EL (cell line): Measurements from ENCODE around the gene MAP2K4.
"Not testable (repeated sequence)": the region's sequence is repeated elsewhere in the genome, so short reads cannot be mapped to it uniquely, and the experiment has no call there.

Experiments
- DNase-seq: peaks from one replicate; pipeline ENCODE4 v3.0.0-alpha.2; 2016

Gene MAP2K4

DNA sequence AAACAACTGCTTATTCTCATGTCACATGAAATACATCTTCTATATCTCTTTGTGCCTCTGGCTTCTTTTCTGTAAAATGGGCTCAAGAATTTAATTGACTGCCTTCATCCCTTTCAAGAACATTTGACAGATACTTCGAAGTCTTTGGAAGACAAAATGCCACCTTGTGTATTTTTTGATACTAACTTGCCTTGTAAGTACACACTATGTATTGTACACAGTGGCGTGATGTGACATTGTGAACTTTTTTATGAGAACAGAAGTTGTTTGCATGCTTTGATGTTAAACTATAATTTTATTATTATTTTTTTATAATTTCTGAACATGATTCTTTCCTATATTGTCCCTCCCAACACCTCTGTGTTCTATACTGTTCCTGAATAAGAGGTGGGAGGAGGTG, 73.7 kb downstream of the MAP2K4 start:
- DNase-seq: no peak

DNA sequence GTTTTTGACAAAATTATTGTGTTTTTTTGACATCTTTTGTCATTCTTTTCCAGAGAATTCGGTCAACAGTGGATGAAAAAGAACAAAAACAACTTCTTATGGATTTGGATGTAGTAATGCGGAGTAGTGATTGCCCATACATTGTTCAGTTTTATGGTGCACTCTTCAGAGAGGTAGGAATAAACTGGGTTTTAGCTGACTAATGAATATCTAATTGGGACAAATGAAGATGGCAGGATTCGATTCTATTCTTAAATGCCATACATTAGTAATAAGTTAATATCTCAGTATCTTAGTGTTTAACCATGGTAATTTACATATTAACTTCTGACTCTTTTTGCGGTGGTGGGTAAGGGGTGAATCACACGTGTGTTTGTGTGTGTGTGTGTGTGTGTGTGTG, 74.8 kb downstream of the MAP2K4 start:
- no peak for DNase-seq

DNA sequence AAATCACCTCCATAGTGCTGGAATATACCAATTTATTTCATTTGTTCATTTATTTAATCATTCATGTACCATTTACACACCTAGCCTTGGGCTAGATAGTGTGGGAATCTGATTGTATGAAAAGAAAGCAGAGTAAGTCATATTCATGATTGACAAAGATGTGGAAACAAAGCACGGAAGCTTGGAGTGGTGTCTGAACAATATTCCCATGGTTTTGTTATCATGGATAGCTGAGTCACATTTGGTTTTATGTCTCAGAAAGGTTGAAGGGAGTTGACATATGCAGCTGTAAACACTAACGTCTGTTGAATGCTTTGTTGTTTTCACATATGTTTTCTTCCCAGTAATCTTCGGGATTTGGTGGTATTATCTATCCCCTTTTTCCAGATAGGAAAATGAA, 76.6 kb downstream of the MAP2K4 start:
- DNase-seq: no peak

DNA sequence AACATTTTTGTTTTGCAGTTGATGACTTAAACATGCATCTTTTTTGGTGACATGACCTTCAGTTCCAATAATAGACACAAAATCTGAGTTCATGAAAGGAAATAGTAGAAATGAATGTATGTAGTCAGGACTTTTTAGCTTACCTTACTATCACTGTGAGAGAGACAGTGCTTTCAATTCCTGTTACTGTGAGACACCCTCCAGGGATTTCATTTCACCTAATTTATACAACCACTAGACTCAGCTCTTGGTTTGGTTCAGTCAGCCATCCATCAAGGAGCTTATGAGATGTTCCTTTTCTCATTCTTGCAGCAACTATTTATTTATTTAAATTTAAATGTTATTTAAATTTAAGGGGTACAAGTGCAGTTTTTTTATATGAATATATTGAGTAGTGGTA, 77.9 kb downstream of the MAP2K4 start:
- DNase-seq: no peak

DNA sequence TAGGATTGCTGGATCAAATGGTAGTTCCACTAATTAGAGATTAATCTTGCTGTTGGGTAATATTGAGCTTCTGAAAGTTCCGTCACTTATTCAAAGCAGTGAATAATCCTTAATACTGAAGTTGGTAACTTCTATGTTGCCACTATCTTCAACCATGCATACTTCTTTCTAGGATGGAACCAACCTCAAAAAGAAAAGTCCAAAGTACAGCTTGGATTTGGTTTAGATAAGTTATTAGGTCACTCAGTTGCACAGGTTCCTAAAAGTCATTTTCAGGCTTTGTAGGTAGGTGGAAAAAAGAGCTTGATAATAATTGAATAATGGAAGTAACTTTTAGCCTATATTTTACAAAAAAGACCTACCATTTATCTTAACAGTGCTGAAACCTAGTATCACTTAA, 78.7 kb downstream of the MAP2K4 start:
- no peak for DNase-seq

DNA sequence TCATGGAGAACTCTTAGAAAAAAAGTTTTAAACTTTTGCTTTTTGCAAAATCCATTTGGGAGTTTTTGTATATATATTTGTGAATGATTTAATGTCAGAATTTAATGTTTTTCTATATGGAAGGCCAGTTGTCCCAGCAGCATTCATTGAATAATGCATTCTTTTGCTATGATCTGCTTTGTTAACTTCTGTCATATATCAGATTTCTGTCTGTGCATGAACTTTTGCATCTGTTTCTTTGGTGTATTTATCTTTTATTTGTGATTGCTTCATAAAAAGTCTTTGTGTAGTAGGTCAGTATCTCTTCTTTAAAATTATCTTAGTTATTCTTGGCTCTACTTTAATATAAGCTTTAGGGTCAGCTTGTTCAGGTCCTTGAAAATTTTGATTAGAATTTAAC, 84.2 kb downstream of the MAP2K4 start:
- no peak for DNase-seq

DNA sequence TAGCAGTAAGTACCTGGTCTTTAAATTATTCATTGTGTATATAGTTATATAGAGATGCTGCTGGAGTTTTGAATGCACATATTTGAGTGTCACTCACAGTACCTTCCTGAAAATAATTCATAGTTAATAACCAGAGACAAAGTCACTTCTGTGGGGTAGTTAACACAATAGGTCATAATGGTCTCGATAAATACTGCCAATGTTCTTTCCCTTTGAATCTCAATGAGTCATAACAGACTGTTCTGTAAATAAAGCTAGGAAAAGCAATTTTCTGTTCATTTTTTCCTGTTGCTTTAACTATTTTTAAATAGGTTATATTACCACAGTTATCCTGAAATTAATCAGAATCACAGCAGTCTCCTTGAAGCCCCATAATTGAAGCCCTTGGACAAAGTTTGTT, 87.2 kb downstream of the MAP2K4 start:
- DNase-seq: peak; percentile 5

DNA sequence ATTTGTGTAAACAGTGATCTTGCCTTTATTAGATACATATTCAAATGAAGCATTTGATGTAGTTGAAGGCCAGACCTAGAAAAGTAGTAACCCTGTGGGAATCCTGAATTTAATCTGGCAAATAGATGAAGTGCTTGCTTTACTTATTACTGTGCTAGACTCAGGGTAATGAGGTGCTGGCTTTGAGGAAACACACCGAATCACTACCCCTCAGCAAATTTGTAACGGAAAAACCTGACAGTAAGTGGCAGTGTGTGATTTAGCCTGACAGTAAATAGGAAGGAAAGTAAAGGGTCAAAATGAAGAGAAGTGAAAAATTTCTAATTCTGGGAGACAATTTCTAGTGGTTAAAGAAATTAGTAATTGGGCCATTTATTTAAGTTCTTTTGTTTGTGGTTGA, 90.2 kb downstream of the MAP2K4 start:
- DNase-seq: no peak

DNA sequence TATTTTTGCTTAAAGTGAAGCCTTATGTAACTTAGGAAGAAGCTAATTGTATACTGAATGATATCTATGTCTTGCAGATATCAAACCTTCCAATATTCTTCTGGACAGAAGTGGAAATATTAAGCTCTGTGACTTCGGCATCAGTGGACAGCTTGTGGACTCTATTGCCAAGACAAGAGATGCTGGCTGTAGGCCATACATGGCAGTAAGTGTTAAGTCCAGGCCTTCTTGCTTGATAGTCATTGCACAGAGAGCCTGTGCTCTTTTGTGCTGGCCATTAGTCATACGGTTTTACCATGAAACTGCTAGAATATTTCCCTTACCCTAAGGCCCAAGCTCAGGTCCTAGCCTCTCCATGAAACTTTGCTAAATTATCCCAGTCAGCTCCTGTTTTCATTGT, 92.5 kb downstream of the MAP2K4 start:
- no peak for DNase-seq

DNA sequence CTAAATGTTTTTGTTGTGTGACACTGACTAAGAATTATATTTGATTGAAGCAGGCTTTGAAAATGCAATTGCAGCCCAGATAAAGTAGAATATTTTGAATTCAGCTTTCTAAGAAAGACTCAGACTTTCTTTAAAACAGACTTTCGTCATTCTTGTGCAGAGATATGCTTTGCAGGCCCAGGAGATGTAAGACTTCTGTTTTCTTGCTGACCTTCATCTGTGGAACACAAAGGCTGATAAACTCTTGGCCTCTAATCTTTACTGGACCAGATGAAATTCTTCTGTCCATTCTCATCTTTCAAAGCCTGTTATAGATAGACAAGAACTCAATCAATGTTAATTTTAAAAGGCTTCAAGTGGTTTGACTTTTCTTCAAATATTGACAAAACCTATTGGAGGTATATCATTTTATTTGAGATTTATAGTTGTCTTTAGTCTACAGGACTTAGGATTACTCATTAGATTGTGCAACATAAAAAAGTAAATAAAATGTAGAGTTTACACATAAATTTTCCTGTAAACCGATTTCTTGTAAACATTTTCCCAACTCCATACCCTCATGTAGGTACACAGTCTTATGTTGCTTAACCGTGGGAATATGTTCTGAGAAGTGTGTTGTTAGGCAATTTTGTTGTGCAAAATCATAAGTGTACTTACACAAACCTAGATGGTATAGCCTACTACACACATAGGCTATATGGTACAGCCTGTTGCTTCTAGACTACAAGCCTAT, 94.2 kb downstream of the MAP2K4 start:
- no peak for DNase-seq

DNA sequence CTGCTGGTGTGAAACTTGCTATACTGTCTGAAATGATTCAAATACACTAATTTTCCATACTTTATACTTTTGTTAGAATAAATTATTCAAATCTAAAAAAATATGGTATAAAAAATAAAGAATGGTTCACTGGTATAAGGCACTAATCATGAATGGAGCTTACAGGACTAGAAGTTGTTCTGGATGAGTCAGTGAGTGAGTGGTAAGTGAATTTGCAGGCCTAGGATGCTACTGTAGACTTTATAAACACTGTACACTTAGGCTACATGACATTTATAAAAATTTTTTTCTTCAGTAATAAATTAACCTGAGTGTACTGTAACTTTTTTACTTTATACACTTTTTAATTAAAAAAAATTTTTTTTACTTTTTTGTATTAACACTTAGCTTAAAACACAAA, 95.5 kb downstream of the MAP2K4 start:
- DNase-seq: no peak

DNA sequence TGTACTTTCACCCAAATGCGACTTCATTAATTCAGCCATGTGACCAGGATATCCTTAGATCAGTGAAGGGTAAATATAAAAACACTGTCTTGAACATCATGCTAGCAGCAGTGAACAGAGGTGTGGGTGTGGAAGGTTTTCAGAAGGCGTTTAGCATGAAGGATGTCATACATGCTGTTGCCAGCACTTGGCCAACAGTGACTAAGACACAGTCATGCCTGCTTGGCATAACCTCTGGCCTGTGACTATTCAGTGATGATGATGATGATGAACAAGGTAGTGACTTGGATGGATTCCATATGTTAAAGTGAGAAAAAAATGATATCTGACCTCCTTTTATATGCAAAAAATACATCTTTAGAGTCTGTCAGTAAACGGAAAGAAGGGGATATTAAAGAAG, 97.9 kb downstream of the MAP2K4 start:
- peak; percentile 7 for DNase-seq

DNA sequence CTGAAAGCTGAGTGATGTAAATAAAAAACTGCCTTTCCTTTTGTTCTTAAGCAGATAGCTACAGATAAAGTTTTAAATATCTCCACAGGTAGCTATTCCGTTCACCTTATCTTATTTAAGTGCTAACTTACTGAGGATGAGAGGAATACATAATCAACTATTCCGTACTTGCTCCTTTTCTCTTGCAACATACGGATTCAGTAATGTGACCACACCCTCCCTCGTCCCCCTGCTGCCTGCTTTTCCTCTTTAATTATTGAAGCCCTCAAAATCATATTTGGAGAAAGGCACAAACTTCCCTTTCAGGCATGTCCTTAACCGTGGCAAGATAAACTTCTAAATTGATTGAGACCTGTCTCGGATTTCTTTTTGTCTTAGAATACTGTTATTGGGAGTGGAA, 101.4 kb downstream of the MAP2K4 start:
- no peak for DNase-seq

DNA sequence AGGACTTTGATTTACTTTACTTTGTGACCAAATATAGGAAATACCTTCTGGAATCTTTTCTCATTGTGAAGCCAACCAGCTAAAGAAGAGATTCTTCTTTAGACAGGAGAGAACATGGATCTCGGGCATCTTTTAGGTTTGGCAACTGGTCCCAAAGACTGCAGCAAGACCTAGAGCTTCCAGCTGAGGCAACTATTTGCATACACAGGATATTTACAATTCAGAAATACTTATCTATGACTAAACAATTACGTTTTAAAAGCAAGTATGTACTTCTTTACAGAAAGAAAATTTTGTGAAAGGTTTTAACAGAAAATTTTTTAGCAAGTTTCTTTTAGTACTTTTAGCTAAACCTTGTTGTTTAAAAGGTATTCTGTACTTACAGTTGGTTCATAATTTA, 106.5 kb downstream of the MAP2K4 start:
- no peak for DNase-seq

DNA sequence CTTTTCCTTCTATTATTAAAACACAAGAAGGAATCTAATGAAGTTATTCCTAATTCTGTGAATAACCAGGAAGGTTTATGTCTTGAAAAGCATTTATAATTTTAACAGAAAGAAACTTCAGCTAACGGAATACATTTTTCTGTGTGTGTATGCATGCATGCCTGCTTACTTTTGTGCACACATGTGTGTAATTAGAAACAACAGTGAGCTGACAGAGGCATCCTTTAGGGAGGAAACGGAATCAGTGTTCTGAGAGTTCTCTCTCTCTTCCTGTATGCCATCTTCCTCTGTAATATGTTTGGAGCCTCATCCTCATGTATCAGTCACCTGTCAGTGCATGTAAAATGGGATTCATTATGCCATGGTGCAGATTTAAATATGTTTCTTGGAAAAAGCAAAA, 107.0 kb downstream of the MAP2K4 start:
- no peak for DNase-seq

DNA sequence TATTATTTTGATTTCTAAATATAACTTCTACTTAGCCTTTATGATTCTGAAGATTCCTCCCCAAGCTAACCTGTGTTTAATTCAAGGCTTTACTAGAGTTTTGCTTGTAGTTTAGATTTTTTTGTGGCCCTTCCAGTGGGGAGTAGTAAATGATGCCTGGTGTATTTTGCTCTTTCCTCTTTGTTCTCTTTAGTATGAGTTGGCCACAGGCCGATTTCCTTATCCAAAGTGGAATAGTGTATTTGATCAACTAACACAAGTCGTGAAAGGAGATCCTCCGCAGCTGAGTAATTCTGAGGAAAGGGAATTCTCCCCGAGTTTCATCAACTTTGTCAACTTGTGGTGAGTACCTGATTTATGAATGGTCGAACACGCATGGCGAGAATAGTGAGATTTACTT, 108.3 kb downstream of the MAP2K4 start:
- no peak for DNase-seq

DNA sequence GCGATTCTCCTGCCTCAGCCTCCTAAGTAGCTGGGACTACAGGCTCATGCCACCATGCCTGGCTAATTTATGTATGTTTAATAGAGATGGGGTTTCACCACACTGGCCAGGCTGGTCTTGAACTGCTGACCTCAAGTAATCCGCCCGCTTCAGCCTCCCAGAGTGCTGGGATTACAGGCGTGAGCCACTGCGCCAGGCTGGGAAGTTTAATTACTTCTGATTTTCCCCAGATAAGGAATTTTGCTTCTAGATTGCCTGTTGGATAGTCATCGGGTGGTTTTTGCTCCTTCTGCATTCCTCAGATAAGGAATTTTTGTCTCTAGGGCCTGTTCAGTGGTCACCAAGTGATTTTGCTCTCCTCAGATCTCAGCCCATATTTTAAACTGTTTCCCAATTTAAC, 112.5 kb downstream of the MAP2K4 start:
- DNase-seq: peak; percentile 64

DNA sequence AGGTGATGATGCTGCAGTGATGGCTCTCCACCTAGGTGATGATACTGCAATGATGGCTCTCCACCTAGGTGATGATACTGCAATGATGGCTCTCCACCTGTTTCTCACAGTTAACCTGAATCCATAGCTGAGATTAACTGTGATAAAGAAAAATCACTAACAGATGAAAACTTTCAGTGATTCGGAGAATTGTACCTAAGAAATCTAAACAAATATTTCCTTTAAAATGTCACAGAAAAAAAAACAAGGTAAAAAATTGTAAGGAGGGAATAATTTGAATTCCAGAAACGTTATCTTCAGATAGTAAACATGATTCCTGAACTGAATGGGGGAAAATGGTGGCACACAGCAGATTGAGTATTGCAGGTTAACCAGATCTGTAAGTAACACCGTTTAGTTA, 113.4 kb downstream of the MAP2K4 start:
- DNase-seq: no peak

DNA sequence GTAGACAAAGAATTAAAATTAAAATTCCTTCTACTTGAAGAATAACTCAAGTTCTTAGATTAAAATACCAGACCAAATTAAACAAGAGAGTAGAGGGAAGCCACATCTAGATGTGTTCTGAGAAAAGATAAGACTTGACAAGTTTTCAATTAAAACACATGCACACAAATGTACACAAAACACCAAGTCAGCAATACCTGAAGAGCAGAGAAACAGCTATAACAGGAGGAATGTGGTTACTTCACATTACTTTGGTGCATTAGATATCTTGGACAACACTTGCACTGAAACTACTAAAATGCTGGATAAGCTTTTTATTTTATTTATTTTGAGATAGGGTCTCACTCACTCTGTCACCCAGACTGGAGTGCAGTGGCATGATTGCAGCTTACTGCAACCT, 113.9 kb downstream of the MAP2K4 start:
- no peak for DNase-seq

DNA sequence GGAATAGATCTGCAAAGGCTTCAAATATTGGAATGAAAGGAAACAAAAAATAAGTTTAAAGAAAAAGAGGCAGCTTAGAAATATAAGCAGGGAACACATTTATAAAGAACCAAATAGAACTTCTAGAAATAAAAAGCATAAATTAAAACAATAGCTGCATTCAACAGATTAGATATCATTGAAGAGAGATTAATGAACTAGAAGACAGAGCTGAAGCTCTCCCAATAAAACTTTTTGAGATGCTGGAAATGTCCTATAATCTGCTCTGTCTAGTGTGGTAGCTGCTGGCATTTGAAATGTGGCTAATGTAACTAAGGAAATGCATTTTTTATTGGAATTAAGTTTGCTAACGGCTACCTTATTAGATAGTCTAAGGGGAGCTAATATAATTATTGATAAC, 115.6 kb downstream of the MAP2K4 start:
- no peak for DNase-seq

DNA sequence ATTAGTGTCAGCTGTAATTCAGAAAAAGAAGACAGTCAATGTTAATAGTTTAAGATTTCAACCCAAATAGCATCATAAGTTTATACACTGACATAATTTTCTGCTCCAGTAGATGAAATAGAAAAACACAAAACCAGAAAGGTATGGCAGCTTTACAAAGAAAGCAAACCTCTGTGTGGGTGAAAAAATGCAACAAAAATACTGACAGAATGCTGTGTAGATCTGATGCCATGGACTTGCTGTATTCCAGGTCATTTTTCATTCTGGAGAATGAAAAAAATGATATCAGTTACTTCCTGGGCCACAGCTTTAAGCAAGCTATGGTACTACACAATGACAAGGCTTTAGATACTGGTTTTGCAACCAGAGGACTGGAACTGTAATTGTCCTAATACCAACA, 116.0 kb downstream of the MAP2K4 start:
- DNase-seq: no peak

DNA sequence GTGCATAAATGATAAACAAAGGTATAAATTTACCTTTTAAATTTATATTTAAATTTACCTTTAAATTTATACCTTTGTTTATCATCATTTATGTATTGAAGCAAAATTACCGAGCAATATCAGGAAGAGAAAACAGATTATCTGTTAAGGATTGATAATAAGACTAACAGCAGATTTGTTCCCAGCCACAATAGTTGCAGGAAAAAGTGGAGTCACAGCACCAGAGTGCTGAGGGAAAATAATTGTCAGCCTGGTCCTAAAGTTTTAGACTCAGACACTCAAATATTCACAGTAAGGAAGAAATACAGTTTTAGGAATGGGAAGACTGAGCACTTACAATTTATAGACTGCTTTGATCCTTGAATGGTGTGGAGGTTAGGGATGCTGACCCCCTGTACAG, 117.2 kb downstream of the MAP2K4 start:
- no peak for DNase-seq

DNA sequence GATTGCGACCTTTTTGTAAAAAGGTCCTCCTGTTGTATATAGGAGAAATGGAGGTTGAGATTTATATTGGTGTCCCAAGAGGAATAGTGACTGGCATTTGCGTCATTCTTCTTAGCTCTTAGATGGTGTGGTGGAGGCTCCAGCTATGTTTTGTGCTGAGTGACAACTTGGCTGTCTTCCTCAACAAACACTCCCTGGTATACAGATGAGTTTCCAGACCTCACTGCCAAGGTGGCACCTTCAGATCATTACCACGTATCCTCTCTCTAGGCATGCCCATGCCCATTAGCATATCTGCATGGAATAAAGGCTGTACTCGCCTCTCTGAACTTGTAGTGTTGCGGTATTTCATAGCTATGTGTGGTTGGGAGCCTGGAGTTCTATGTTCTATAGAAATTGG, 120.0 kb downstream of the MAP2K4 start:
- DNase-seq: no peak

DNA sequence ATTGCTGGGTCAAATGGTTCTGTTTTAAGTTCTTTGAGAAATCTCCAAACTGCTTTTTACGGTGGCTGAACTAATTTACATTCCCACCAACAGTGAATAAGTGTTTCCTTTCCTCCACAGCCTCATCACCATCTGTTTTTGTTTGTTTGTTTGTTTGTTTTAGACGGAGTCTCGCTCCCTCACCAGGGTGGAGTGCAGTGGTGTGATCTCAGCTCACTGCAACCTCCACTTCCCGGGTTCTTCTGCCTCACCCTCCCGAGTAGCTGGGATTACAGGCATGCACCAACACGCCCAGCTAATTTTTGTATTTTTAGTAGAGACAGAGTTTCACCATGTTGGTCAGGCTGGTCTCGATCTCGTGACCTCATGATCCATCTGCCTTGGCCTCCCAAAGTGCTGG, 141.5 kb downstream of the MAP2K4 start:
- DNase-seq: not testable (repeated sequence)

DNA sequence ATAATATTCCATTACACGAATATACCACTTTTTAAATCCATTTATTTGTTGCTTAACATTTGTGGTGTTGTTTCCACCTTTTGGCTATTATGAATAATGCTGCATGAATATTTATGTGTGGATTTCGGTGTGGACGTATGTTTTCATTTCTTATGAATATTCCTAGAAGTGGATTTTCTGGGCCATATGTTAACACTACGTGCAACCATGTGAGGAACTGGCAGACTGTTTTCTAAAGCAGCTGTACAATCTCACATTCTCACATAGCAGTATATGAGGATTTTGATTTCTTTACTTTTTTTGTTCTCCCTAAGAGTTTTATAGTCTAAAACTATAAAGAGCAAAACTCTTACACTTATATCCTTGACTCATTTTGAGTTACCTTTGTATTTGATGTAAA, 143.4 kb downstream of the MAP2K4 start:
- no peak for DNase-seq
